Inflammatory macrophage (primary cell): ENCODE measurements around the gene SYNE1.
"Not testable (repeated sequence)": the region's sequence is repeated elsewhere in the genome, so short reads cannot be mapped to it uniquely, and the experiment has no call there.

Experiments
- DNase-seq, 2 donors: peaks; one replicate each; pipeline ENCODE4 v3.0.0-alpha.2; 2020 to 2022

SYNE1 gene

DNA sequence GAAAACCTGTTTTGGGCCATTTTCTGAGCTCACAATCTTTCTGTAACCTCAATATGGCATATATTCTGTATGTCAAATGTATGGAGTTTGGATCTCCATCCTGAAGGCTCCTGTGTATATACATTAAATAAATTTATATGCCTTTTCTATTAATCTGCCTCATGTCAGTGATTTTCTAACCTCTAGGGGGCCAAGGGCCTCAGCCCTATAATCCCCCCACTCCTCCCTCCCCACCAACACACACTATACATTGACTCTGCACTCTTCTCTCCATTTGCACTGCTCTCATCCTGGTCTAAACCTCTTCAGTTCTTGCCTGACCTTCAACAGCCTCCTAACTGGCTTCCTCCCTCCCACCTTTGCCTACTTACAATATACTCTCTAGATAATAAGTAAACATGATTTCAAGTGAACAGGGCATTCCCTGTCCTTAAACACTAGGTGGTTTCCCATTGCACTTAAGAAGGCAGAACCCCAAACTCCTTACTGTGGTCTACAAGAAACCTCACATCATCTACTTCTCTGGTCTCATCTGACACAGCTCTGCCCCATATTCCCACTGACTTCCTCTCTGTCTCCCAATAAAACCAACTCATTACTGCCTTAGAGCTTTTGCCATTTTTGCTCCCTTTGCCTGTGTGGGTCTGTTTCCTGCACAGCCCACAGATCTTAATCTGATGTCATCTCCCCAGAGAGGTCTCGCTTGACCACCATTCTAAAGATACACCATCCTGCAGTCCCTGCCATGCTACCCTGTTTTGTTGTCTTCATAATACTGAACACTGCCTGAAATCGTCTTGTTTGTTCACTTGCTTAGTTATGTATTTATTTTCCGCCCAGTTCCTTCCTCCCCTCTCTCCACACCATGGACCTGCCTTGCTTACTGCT lies 213.7 kb downstream of the SYNE1 start:
- no peak for DNase-seq

DNA sequence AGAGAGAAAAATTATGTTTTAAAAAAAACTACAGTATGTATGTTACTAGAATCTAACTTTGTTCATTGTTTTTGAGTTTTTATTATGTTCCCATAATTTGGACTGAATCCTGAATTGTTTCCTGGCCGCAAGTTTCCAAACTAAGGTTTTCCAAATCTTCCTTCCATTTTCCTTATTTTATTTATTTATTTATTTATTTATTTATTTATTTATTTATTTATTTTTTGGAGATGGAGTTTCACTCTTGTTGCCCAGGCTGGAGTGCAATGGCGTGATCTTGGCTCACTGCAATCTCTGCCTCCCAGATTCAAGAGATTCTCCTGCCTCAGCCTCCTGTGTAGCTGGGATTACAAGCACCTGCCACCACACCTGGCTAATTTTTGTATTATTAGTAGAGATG lies 215.7 kb downstream of the SYNE1 start:
- not testable (repeated sequence) for DNase-seq

DNA sequence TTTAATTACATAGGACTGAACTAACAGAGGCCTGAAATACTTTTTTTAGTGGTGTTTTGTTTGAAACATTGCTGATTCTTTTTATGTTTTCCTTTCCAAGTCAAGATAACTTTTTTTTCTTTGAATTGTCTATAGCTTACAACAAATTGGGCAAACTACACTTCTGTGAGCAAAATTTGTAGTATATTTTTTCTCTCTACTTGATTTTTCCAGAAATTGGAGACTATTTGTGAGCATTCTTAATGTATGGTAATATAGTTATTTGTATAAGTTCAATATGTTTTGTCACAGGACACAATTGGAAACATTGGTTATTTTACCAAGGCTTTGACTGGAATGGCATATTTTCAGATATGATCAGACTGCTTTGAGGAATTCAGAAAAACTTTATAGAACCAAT lies 216.5 kb downstream of the SYNE1 start:
- DNase-seq, result no peak

DNA sequence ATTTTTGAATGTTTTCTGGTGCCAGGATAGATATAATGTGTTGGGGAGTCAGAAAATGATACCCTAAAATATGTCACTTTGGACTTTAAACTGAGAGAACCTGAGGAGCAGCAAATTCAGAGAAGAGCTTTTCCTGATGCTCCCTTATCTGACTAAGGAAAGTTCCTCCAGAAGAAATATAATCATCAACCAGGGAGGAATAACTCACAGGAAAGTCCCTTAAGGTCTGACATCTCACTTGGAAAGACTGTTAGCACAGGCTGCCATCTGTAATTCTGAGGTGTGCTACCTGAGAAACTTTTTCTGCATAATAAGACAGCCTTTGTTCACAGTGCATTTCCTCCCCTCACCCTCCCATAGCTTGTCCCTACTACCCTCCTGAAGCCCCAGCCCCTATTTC lies 218.6 kb downstream of the SYNE1 start:
- DNase-seq, result no peak

DNA sequence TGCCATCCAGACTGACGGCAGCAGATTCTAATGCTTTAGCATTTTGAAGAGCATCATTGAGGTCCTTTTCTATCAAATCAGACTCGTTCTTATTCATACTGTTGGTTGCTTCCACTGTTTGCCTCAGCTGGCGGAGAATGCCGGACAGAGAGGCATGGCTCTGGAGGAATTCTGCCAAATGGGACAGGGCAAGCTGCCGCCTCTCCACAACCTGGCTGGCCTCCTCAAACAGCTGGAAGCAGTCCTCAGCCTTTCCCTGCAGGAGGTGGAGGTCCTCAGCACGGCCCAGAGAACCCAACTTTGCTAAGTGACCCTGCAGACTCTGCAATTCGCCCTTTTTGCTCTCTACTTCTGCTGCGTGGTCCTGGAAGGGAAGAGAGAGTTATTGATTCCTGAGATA lies 220.5 kb downstream of the SYNE1 start:
- no peak for DNase-seq

DNA sequence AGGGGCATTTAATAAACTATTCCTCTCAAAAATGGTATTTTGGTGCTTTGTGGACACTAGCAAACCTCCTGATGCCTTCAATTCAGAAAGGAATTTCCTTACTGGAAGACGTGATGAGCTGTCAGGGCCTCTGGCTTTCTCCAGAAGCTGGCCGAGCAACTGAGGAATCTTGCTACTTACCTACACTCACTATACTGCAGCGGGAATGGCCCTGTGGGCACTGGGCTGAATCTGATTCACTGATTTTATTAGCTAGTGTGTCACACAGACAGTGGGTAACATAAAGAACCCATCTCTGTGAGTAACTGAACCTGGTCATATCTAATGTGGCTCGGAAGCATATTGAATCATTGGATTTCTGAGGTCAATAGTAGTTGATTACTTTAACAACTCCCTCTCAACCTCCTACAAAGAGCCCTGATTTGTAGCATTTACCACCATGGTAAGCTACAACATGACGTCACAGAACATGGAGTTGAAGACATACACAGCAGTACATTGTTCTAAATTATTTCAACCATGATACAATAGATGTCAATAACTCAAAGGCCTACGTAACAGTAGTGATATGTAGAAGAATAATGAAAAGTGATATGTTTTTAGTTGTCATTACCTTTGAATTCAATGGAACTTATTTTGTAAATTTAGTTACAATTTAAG lies 232.1 kb downstream of the SYNE1 start:
- DNase-seq, result no peak

DNA sequence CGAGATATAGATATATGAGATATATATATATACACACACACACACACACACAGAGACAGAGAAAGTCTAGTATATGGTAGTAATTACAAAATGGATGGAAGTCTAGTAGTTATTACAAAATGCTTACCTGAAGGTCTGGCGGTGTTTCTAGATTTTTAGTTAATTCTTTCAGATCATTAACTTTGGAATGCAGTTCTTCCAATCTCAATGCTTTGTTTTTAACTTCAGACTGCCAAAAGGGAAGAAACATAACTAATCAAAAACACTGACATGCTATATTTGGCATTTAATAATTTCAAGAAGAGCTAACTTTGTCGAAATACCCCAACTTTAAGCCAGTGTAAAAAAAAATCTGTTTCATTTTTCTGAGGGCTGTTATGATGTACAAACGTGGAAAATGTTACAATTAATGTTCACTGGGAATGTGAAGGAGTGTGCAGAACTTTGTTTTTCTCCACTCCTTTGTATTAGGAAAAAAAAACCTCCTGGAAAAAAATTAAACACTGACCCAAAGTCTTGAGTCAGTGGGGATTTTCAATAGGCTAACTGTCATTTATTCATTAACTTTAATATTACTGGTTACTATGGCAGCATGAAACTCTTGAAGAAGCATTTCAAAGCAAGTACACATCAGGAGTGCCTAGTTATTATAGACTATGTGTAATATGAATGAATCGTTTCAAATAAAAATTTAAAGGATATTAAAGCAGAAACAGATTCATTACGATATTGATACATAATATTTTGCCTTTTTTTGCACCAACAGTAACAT lies 232.9 kb downstream of the SYNE1 start:
- DNase-seq, result no peak

DNA sequence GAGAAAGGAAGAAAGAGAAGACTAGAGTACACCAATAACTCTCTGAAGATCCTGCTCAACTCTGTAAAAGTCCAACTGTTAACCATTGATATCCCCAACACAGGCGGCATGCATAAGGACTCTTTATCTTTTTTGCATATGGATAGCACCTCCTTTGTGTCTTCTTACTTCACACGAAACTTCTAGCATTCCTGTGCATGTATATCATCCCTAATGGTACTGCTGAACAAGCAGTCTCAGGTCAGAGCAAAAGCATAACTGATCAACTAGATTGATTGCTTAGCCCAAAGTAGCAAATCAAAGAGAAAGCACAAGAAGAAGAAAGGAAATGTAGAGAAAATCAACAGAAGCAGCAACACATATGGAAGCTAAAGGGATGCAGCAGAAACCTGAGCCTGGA lies 234.4 kb downstream of the SYNE1 start:
- no peak for DNase-seq

DNA sequence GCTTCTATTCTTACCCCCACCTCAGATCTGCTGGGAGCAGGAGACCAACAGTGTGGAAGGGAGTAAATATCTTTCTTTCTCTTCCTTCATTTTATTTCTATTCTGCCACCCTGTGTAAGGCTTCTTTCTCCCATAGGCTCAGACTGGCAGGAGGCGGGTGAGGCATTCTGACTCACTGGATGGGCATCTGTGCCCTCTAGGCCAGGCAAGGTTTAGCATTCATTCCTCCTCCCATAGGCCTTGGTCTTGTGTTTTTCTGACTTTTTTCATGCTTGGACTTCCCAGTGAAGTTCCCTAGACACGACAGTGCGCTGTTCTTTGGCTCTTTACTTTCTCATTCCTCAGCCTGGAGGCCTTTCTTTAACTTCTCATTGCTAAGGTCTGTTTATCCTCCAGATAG lies 235.2 kb downstream of the SYNE1 start:
- DNase-seq, result no peak

DNA sequence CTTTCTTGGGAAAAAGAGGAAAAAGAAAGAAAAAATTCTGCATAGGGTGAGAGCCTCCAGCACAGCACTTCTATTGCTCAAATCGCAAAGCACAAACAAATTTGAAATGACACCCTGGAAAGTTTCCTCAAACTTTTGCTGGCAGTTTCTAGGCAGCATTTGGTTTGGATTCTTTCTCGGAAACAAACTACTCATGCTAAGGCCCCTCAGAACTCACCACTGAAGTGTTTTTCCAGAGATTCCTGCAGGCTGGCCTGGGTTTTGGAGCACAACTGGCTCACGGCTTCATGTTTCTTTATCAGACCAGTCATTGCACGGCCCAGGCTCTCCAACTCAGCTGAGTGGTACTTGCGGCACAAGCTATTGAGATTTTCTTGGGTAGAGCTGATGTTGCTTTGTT lies 237.8 kb downstream of the SYNE1 start:
- no peak for DNase-seq

DNA sequence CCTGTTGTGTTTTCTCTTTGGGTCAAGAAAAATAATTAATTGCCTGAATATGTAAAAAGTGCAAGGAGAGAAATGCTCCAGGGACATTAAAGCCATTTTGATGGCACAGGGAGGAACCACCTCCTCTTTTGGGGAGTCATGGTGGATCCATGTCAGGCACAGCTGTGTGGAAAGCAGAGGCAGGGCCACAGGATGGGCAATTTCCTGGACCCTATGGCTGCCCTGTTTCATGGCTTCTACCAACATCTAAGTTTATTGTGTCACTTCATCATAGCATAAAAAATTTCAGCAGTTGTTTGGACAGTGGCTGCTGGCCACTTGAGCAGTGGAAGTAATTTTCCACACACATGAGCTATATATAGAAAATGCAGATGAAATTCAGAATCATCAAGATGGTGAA lies 238.2 kb downstream of the SYNE1 start:
- no peak for DNase-seq

DNA sequence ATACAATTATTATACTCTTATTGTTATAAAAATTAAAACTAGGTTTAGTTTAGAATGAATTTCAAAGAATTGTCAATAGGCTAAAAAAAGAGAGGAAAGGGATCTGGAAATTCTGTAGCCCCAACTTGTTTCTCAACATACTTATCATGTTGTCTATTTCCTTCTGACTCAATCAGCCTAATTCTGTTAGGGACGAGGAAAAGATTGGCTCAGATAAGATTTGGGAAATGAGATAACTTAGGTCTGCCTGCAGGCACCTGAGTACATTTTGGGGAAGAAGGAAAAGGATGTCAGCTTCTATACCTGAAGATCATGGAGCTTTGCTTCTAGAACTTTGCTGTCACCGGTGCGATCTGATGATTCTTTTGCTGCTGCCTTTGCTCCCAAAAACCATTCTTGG lies 238.8 kb downstream of the SYNE1 start:
- DNase-seq, result no peak

DNA sequence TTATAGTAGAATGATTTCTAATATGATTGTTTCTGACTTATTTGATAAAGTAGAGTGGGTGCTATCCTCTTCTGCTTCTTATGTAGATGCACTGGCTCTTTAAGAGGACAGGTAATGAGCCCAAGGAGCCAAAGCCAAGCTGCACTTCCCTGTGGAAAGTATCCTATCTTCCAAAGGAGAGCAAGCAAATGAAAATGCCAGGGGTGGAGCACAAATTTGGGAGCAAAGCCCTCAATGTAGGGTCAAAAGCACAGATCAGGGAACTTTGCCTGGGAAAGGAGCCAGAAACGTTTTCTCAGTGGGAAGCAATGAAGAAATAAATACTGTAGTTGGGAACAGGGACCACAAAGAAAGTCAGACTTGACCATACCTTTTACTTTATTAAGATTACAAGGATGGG lies 242.9 kb downstream of the SYNE1 start:
- DNase-seq, result no peak

DNA sequence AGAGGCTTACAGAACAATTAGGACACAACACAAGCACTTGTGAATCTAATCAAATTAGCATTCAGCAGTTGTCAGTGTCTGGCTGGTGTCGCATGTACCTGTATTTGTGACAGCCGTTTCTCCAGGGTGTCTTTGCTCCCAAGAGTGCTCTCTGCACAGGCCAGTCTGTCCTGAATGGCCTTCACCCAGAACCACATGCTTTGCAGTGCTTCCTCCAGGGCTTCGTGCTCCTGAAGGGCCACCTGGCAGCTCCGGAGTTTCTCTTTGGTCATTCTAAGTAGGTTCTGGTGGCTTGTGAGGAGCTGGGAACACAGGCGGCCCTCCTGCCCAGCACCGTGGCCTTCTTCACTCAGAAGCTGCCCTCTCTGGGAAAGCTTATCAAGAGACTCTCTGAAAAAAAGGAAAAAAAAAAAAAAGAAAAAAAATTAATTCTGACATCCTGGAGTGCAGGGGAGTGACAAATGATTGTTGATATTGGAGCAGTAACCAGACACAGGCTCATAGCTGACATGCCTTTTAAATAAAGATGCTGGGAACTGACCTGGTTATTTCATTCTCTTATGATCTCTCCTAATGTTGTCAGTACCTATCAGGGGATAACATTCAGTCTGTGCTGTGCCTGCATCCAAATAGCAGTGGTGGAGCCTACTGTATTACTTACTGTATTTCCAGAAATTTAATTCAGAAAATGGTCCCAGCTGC lies 245.8 kb downstream of the SYNE1 start:
- DNase-seq, result no peak

DNA sequence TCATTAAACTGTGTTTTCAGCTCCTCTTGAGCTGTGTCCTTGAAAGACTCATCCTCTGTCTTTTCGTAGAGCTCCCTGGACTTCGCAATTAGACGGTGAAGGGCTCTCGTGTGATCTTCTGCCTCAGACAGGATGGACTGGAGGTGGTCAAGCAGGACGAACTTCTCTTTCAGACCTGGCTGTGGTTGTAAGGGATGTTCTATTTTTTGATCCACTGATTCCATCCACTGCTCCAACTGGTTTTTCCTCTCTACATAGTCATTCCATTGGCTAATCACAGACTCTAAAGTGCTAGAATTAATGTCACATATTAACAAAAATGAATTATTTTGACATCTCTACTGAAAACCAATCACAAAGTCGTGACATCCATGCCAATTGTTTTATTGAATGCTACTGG lies 250.1 kb downstream of the SYNE1 start:
- DNase-seq, result no peak

DNA sequence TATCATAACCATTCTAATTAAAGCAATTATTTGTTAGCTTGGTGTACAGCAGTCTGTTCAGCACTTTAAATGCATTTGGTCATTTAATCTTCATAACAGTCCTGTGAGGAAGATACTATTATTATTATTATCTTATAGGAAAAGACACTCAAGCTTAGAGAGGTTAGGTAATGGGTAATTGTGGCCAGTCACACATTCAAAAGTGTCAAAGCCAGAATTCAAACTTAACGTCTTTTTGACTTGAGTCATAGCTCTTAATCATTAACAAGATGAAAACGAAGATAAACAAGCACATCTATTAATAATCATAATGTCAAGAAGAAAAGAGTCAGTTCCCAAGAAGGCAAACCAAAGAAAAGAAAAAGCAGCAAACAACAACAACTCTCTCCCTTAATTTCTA lies 251.0 kb downstream of the SYNE1 start:
- DNase-seq, result no peak

DNA sequence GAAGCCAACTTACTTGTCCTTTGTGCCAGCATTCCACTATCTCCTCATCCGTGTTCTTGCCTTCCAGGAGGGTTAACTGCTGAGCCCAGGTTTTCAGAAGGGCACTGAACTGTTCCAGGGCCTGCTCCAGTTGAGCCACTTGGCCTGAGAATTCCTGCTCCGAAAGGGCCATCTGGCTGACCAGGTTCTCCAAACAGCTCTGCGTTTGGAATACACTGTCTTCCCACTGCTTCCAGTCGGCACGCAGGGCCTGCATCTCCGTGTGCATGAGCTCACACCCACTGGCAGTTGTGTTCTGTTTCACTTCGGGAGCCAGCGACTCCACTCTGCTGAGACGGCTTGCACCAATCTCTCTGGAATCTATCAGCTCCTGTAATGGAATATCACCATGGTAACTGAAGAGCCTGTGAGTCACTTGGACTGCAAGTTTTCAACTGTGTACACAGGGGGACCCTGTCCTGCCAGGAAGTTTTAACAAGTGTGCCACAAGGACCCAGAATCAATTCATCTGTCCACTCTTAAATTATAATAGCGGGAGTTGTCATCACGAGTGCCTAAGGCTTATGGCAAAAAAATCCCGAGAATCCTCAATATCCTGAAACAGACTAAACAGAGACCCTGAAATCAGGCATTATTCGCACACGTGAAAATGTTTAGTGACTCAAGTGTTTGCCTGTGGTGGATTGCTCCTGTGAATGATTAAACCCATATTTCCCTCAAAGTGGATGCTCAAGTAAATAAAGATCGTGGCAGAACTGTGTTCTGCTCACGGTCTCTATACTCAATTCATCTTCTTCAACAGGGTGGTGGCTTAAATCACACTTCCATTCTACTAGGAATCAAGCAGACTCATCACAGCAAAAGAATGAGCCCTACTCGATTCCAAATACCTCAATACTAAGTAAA lies 255.9 kb downstream of the SYNE1 start:
- no peak for DNase-seq

DNA sequence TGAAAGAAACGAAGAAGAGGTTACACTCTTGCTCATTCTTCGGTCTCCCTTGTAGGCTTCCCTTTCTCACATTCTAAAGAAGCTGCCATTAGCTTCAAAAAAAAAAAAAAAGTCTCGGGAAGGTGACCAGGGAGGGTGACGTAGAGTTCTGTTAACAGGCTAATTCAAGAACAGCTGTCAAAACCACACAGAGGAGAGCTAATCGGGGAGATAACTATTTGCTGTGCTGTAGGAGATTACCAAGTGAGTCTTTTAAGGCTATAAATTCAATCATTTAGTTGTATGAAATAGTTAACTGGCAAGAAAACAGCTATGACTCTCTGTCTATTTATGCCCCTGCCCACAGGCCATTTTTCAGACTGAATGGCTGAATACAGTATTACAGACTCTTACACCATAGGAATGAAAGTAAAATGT lies 256.8 kb downstream of the SYNE1 start:
- no peak for DNase-seq

DNA sequence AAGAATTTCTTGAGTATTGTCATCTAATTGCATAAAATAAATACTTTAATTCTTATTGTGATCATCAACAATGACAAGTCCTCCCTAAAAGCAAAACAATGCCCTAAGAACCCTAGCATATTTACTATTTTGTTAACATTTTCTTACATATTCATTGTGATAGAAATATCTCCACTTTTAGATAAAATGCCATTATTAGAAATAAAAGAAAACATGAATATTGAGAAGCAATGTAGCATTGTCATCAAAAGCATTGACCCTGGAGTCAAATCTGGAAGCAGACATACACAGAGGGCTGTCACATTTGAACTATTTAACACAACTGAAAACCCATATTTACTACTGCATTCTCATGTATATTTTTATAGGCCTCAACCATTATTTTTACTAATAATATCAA lies 257.7 kb downstream of the SYNE1 start:
- no peak for DNase-seq

DNA sequence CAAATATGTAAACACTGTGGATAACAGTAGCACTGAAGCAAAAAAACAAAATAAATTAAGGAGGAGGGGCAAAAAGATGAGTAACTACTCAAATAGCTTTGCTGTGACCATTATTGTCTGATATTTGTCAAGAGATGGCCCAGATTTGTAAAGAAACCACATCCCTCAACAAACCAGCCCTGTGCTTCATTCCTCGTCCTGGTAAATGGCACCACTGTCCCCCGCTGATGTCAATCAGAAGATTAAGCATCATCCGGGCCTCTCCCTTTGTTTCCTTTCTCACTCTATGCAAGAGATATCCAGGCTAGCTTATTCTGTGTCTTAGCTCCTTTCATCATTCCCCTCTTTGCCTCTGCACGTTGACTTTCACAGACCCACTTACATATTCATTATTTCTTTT lies 259.0 kb downstream of the SYNE1 start:
- DNase-seq, result no peak

DNA sequence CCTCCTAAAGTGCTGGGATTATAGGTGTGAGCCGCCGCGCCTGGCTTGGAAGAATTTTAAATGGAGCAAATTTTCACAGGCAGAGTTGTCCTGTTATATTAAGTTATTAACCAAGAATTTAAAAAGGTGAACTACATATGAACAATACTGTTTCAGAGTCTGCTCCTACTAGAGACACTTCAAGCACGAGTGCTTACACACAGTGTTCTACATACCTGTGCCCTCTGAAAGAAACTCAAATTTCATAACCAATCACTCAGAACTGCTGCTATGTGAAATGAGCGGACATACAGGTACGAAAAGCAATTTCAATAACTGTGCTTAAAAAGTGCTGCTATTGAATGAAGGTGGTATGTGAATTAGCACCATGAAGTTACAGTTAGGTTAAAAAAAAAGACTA lies 262.0 kb downstream of the SYNE1 start:
- DNase-seq, result no peak

DNA sequence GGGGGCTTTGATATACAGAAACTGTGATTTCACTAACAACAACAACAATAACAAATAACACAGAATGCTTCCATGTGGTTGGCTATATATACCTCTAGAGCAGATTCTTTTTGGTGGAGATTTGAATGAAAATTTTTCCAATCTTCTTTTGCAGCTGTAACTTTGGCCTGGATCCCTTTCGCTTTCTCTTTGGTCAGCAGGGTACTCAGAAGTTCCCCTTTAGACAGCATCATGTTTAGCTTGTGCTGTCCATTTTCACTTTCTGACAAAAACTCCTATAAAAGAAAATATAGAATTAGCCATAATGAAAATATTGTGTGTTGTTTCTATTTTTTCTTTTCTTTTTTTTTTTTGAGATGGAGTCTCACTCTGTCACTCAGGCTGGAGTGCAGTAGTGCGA lies 264.2 kb downstream of the SYNE1 start:
- no peak for DNase-seq
